GM11168 (cell line): Measurements from ENCODE around the gene WDR45.

Source experiments
- in situ Hi-C: fragments of 300-500 bp; cut with MboI; formaldehyde crosslinking; loops from one replicate; pipeline ENCODE4 v1.12.0; 2022; ENCODE audit warnings: low sequenced_read_pairs; ENCODE audit not compliant: unreplicated experiment

Gene WDR45

GRCh38 chrX:49054073-49054762 is 25.5 kb downstream of the WDR45 start:
- in situ Hi-C loops: no loop called here

- in situ Hi-C loops: no loop called here
Observed at GRCh38 chrX:49053223-49054072, 26.2 kb downstream of the WDR45 start.

GRCh38 chrX:49043987-49044281 is 35.8 kb downstream of the WDR45 start:
- in situ Hi-C loops: no loop called here

DNA sequence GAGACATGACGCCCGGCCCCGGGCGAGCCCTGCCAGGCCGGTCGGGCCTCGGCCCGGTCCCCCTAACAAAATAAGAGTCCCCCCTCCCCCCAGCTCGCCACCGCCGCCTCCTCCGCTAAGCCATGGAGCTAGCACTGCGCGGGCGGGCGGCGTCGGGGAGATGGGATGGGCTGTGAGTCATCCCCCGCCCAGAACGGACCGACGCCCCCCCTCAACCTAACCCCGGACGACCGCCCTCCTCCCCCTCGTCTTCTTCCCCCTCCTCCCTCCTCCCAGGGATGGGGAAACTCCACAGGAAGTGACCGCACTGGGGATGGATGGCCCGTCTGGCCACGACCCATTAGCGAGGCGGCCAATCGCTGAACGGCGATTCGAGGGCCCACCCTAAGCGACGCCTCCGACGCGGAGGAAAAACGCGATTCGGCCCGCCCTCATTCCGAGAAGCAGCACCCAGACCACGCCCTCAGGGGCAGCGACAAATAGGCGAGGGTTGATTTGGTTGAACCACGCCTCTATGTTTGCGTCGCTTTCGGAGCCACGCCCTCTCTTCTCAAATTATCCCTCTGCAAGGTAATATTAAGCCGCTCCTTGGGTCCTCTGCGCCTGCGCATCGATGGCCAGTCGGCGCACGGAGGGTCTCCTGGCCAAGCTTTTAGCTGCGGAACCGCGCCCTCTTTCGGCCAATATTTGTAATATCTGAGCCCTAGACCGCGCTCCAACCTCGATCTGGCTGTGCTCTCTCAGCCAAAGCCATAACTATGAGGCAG is 36.3 kb downstream of the WDR45 start, which contains the start of gene TFE3:
TSS of gene TFE3 (minus strand) at position 138 of the 767 bp plus-strand sequence. CDS start at position 7, 131 bp downstream.
- in situ Hi-C loops: no loop called here

DNA sequence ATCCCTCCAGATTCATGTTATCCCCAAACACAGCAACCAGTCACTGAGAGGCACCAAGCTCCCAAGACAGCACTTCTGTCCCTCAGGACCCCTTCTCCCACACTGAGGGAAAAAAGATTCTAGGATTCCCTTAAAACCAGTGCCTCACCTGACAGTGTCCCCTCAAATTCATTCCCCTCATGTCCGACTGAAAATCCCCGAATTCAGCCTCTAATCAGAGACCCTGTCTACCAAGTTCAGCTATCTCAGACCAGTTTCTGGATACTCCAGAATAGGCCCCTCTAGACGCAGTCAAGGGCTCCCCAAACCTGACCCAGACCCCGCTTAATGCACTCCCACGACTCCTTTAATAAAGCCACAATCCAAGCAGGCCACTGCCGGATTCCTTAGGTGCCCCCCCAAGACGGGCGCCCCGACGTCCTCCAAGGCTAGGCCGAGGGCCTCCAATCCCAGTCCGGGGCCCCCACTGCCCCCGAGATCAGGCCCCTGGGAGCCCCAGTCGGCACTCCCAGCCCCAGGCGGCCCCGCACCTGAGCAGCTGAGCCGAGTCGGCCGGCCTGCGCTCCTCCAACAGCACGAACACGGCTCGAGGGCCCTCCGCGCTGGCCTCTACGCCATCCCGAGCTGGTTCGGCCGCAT is 37.0 kb downstream of the WDR45 start:
- in situ Hi-C loops: no loop called here

- in situ Hi-C loops: no loop called here
Observed at GRCh38 chrX:49041744-49042580, 37.7 kb downstream of the WDR45 start.

GRCh38 chrX:49040376-49040955 is 39.2 kb downstream of the WDR45 start:
- in situ Hi-C loops: no loop called here

- in situ Hi-C loops: no loop called here
Observed at GRCh38 chrX:49039598-49040375, 39.9 kb downstream of the WDR45 start.

- in situ Hi-C loops: no loop called here
Observed at GRCh38 chrX:49037883-49038475, 41.7 kb downstream of the WDR45 start.

GRCh38 chrX:49030283-49030682 is 49.4 kb downstream of the WDR45 start:
- in situ Hi-C loops: no loop called here

- in situ Hi-C loops: no loop called here
Observed at GRCh38 chrX:49029876-49030275, 49.8 kb downstream of the WDR45 start.
